ENCODE data around the gene ITGAE.

- no peak for TF ChIP-seq YY1 (IDR thresholded peaks at IDR 0.05; ENCODE audit: low read depth)
- TF ChIP-seq EP300 (IDR thresholded peaks at IDR 0.05; ENCODE audit: borderline replicate concordance): no peak
- no peak for TF ChIP-seq REST (IDR thresholded peaks at IDR 0.05; ENCODE audit: low read depth)
- no peak for TF ChIP-seq RAD21 (IDR thresholded peaks at IDR 0.05; ENCODE audit: low read depth)
- TF ChIP-seq TAF1 (IDR thresholded peaks at IDR 0.05; ENCODE audit: low read depth): no peak
- TF ChIP-seq MAX (IDR thresholded peaks at IDR 0.05): no peak
- TF ChIP-seq CEBPB (IDR thresholded peaks at IDR 0.05): no peak
- no peak for TF ChIP-seq FOXM1 (IDR thresholded peaks at IDR 0.05; ENCODE audit: borderline replicate concordance, low read depth)
- no peak for TF ChIP-seq CREB1 (IDR thresholded peaks at IDR 0.05; ENCODE audit: low read depth)
- no peak for TF ChIP-seq EGR1 (IDR thresholded peaks at IDR 0.05)
Measured at GRCh38 chr17:3802461-3803307, 1.7 kb upstream of the ITGAE start.

All from Ishikawa (cell line).